HG02678 (cell line): Measurements from ENCODE around the gene GABARAPL2.
A peak's percentile ranks its signal among the peaks of the same experiment; 100 is the strongest.
"Not testable (repeated sequence)": the region's sequence is repeated elsewhere in the genome, so short reads cannot be mapped to it uniquely, and the experiment has no call there.

Experiments
- ATAC-seq: cut with Tn5 transposase; IDR thresholded peaks from one replicate; pipeline ENCODE4 v1.9.1; 2021; ENCODE audit warnings: mild to moderate bottlenecking, moderate library complexity; ENCODE audit not compliant: unreplicated experiment

The GABARAPL2 gene

DNA sequence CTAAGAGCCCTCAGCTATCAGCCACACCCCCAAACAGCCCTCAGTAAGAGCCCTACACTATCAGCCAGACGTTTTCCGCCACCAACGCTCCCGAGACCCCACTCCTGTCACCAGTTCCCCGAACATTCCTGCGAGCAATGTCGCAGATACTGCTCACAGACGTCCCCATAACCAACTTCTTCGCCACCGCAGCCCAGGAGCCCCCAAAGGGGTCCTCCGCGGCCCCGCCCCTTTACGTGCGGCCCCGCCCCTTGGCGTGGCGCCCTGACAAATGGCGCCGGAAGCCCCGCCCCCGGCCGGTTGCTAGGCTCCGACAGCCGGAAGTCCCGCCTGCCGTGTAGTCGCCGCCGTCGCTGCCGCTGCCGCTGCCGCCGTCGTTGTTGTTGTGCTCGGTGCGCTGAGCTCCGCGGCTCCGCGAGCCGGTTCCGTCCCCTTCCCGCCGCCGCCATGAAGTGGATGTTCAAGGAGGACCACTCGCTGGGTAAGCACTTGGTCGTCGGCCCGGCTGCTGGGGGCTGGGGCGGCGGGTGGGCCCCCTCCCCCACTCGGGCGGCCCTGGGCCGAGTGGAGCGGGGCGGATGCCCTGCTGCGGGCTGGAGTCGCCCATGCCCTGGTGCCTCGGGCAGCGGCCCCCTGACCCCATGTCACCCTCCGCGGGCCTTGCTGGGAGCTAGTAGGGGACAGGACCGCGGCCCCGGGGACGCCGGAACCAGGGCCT lies at the start of gene GABARAPL2:
Gene GABARAPL2, plus strand, starts transcription at position 340 of the 718 bp plus-strand sequence. Its CDS starts 108 bp downstream, at position 448.
- ATAC-seq: peak; percentile 72

DNA sequence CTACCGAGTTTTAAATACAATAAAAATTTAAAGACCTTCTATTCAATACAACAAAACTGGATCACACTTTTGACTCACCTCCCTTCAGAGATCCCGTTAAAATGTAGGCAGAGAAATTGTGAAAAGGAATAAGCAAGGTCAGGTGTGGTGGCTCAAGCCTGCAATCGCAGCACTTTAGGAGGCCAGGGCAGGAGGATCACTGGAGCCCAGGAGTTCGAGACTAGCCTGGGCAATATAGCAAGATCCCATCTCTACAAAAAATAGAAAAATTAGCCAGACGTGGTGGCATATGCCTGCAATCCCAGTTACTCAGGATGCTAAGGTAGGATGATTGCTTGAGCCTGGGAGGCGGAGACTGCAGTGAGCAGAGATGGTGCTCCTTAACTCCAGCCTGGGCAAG lies 47.0 kb upstream of the GABARAPL2 start:
- no peak for ATAC-seq

GRCh38 chr16:75526032-75526790 lies 40.0 kb upstream of the GABARAPL2 start:
- no peak for ATAC-seq

GRCh38 chr16:75527825-75528299 lies 38.3 kb upstream of the GABARAPL2 start:
- ATAC-seq: no peak

DNA sequence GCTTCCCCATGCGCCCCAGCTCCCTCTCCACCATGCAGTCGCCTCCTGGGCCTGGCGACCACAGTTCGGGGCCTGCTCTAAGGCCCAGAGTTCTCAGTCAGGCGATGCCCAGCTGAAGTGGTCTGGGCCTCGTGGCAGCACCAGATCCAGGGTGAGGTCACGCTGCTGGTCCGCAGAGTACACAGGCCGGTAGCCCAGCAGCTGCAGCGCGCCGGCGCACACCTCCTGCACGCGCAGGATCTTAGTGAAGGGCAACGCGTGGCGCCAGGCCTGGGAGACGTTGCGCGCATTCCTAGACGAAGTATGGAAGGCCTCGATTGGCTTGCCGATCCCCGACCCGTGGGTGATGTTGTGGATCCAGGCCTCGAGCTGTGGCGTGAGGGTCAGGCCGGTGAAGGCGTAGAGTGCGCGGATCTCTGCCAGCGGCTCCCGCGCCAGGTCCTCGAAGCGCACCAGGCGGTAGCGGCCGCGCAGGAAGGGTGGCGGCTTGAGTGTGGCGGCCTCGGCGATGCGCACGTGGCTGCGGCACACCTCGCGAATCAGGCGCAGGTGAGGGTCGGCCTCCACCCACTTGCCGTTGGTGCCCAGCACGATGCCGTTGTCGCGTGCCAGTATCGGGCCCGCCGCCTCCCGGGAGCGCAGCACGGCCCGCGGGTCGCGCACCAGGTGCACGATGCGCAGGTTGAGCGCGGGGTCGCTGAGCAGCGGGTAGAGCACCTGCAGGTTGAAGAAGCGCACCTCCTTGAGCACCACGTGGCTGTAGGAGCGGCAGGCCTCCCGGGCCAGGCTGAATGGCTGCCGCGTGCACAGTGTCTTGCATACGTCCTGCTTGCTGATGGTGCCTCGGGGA lies 36.9 kb upstream of the GABARAPL2 start:
- ATAC-seq: no peak

DNA sequence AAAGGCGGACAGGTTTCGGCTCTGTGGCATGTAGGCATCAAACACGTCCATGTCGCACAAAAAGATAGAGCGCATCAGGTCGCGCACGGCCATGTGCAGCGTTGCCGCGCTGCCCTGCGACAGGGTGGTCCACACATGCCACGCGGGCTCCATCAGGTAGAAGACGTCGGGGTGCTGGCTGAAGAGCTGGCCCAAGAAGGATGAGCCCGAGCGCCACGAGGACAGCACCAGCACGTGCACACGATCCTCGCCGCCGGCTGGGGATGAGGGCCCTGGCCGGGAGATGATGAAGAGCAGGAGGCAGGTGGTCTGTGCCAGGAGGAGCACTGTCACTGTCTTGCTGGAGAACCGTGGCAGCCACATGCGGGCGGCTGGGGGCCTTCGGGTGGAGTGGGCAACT lies 36.2 kb upstream of the GABARAPL2 start:
- ATAC-seq: no peak

- ATAC-seq: no peak
These were observed 33.9 kb upstream of the GABARAPL2 start for GRCh38 chr16:75532142-75532765.

DNA sequence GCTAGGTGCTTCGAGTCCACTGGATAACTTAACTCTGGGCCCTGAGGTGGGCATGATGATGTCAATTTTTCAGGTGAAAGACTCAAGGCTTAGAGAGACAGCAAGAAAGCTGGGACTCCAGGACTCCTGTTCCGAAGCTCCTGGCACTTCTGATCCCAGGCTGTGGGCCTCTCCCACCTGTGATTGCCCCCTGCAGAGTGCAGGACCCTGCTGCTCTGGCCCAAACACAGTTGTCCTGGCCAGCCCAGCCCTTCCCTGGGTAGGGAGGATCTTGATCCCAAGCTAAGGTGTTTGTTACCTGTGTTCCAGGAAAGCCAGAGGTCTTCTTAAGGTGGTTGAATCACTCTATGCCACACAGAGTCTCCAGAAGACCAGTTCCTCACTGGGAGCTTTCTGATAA lies 33.4 kb upstream of the GABARAPL2 start:
- no peak for ATAC-seq

GRCh38 chr16:75534560-75535205 lies 31.5 kb upstream of the GABARAPL2 start:
- no peak for ATAC-seq

GRCh38 chr16:75535211-75535843 lies 30.9 kb upstream of the GABARAPL2 start:
- no peak for ATAC-seq

GRCh38 chr16:75535901-75536300 lies 30.3 kb upstream of the GABARAPL2 start, which contains the start of gene CHST5:
CHST5 (minus strand) TSS chr16:75536108; CDS start chr16:75530384, 5,724 bp downstream.
- ATAC-seq: no peak

- no peak for ATAC-seq
These were observed 28.4 kb upstream of the GABARAPL2 start for GRCh38 chr16:75537776-75538175.

- not testable (repeated sequence) for ATAC-seq
These were observed 27.2 kb upstream of the GABARAPL2 start for GRCh38 chr16:75538882-75539565.

- ATAC-seq: no peak
These were observed 24.9 kb upstream of the GABARAPL2 start for GRCh38 chr16:75541236-75541635.

- ATAC-seq: not testable (repeated sequence)
These were observed 23.7 kb upstream of the GABARAPL2 start for GRCh38 chr16:75542462-75542861.

DNA sequence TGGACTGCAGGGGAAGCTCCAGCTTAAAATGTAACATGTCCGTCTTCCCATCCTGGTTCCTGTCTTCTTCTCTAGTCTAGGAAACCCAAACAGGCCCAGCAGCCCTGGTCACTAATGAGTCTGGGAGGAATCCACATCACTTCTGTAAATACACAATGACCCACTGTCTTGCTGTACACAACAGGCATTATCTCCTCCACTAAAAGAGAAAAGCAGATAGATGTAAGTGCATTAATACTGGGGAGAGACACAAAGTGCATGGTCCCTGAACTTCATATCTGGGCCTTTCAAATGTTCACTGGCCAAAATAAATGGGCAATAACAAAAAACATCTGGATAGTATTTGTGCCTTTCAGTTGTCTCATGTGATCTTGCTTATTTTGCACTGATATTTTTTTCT lies 20.3 kb upstream of the GABARAPL2 start:
- ATAC-seq: not testable (repeated sequence)

DNA sequence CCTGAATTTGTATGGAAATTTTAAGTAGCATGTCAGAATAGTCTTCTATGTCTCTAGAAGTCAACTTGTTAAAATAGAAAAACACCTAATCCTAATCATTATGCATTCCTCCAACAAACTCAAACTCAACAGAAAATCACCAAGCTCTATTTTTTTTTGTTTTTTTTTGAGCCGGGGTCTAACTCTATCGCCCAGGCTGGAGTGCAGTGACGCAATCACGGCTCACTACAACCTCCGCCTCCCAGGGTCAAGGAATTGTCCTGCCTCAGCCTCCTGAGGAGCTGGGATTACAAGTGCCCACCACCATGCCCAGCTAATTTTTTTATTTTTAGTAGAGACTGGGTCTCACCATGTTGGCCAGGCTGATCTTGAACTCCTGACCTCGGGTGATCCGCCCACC lies 19.9 kb upstream of the GABARAPL2 start:
- ATAC-seq: no peak

DNA sequence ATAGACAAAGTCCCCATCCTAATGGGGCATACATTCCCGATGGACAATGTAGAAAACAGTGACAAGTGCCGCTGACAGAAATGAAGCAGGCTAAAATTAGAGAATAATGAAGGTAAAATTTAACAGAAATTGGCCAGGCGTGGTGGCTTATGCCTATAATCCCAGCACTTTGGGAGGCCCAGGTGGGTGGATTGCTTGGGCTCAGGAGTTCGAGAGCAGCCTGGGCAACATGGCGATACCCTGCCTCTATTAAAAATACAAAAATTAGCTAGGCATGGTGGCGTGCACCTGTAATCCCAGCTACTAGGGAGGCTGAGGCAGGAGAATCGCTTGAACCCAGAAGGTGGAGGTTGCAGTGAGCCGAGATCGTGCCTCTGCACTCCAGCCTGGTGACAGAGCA lies 17.7 kb upstream of the GABARAPL2 start:
- ATAC-seq: not testable (repeated sequence)

DNA sequence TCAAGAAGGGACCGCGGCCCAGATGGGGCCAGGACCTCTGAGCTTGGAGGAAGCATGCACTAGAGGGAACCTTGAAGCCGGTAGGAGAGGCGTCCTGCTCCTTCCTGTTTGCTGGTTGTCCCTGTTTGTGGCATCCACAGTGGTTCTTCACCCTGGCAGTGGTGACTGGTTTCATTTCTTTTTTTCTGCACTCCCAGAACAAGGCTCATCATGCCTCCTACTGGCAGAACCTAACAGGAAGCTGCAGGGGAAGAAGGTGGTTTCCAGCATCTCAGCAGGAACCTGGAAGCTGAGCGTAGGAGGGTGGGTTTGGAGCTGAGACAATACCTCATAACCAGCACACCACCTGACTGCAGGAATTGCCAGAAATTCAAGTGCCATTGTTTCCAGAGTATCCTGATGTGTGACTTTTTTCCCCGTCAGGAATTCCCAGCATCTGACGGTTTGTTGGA lies 15.9 kb upstream of the GABARAPL2 start:
- peak; percentile 86 for ATAC-seq
